HepG2 (cell line): ENCODE measurements around the gene LHFPL6. TPM values are rescaled to one million over a fixed set of nuclear protein-coding genes. Genes with fewer than 3 reads are reported as not detected.

Experiments
- ATAC-seq: fragments of 200-7000 bp; cut with Tn5 transposase; 3 replicates; pipeline ENCODE4 v1.9.1; 2020; ENCODE audit warnings: mild to moderate bottlenecking, moderate library complexity
- BruUV-seq: library from RNA; stranded (reverse); fragments of 400-500 nt; replicated peaks from 2 replicates; lab custom pipeline; 2021; lab: Mats Ljungman, UMichigan
- CTCF ChIA-PET: fragments of 300-600 bp; formaldehyde crosslinking; extraction: SDS; loops from one replicate; lab custom pipeline; 2021; ENCODE audit warnings: low total read pairs, inconsistent platforms, low intra/inter-chr PET ratio; lab: Yijun Ruan, JAX
- POLR2A ChIA-PET: fragments of 350-600 bp; sonication (Branson Sonifier 250); formaldehyde crosslinking; loops from one replicate; lab custom pipeline; 2020; ENCODE audit warnings: antibody characterized with exemption, inconsistent platforms; lab: Yijun Ruan, JAX
- DNase-seq: peaks from one replicate; pipeline ENCODE4 v3.0.0-alpha.2; 2015; ENCODE audit warnings: low spot score
- FAIRE-seq: peaks from 3 replicates; lab custom pipeline; 2011; peaks lifted over from hg19 to GRCh38; lab: Jason Lieb, UNC
- H2AFZ ChIP-seq: one replicate; pipeline ENCODE4 v1.6.1; 2011; ENCODE audit warnings: low read length, inconsistent platforms
- H3K27ac ChIP-seq: fragments of 300-600 bp; 3 replicates; pipeline ENCODE4 v1.8.0; 2011; ENCODE audit warnings: mixed run types, mild to moderate bottlenecking, mixed read lengths, low read length, inconsistent platforms; ENCODE audit not compliant: insufficient read depth; ENCODE audit errors: extremely low read length
- H3K27me3 ChIP-seq, 2 experiments: fragments of 200-600 bp in 1 of 2; 2 replicates in 1 of 2; 3 replicates in 1 of 2; pipeline versions ENCODE4 v1.6.0 to v1.8.0; 2011; ENCODE audit warnings: low read length in 2 of 2, mild to moderate bottlenecking in 2 of 2, moderate library complexity in 2 of 2, inconsistent platforms in 1 of 2; ENCODE audit not compliant: insufficient read depth in 2 of 2, control insufficient read depth in 1 of 2
- H3K36me3 ChIP-seq, 2 experiments: fragments of 200-600 bp in 1 of 2; replicated peaks in 1 of 2; 2 replicates in 1 of 2; 3 replicates in 1 of 2; pipeline versions ENCODE4 v1.5.1 to v1.8.0; 2011; ENCODE audit warnings: low read length in 2 of 2, inconsistent platforms in 1 of 2; ENCODE audit not compliant: insufficient read depth in 2 of 2, control insufficient read depth in 1 of 2
- H3K4me1 ChIP-seq: 2 replicates; pipeline ENCODE4 v1.5.1; 2012; ENCODE audit warnings: low read length, inconsistent platforms; ENCODE audit not compliant: insufficient read depth
- H3K4me2 ChIP-seq: 2 replicates; pipeline ENCODE4 v1.6.0; 2011; ENCODE audit warnings: low read depth, low read length, inconsistent platforms
- H3K4me3 ChIP-seq, 3 experiments: fragments of 200-600 bp in 1 of 3; sonication (generic), shearing (Covaris generic) in 1 of 3; replicated peaks in 1 of 3; 2 replicates each; pipeline ENCODE4 v1.5.1; 2011 to 2016; ENCODE audit warnings: low read length in 3 of 3, inconsistent platforms in 2 of 3, low read depth in 2 of 3, mild to moderate bottlenecking in 2 of 3, control low read depth in 1 of 3, mixed read lengths in 1 of 3; ENCODE audit not compliant: insufficient read depth in 1 of 3
- H3K79me2 ChIP-seq: one replicate; pipeline ENCODE4 v1.6.1; 2011; ENCODE audit warnings: low read length, inconsistent platforms; ENCODE audit not compliant: insufficient read depth
- H3K9ac ChIP-seq: 2 replicates; pipeline ENCODE4 v1.6.0; 2011; ENCODE audit warnings: mild to moderate bottlenecking, low read depth, low read length, inconsistent platforms; ENCODE audit not compliant: insufficient read depth
- H3K9me3 ChIP-seq: 2 replicates; pipeline ENCODE4 v1.5.1; 2012; ENCODE audit warnings: mild to moderate bottlenecking, low read length
- H4K20me1 ChIP-seq: 2 replicates; pipeline ENCODE4 v1.6.0; 2011; ENCODE audit warnings: inconsistent platforms, mild to moderate bottlenecking, low read length, moderate library complexity; ENCODE audit not compliant: insufficient read depth
- CBX1 ChIP-seq: IDR thresholded peaks from one replicate; pipeline ENCODE4 v1.6.1; 2016; ENCODE audit warnings: antibody characterized with exemption, low read depth
- CERS6 ChIP-seq: sonication (generic); formaldehyde crosslinking; IDR thresholded peaks from 2 replicates; pipeline ENCODE4 v1.5.0; 2020; ENCODE audit warnings: missing genetic modification reagents
- ELK4 ChIP-seq: sonication (generic); formaldehyde crosslinking; IDR thresholded peaks from 2 replicates; pipeline ENCODE4 v1.9.0; 2021; ENCODE audit warnings: missing genetic modification reagents, borderline replicate concordance
- FOXJ3 ChIP-seq: sonication (generic); formaldehyde crosslinking; IDR thresholded peaks from 2 replicates; pipeline ENCODE4 v1.4.0; 2020; ENCODE audit warnings: missing genetic modification reagents, mild to moderate bottlenecking, borderline replicate concordance
- GPN1 ChIP-seq: sonication (generic); formaldehyde crosslinking; IDR thresholded peaks from 2 replicates; pipeline ENCODE4 v1.5.1; 2020; ENCODE audit warnings: missing genetic modification reagents, borderline replicate concordance
- HNF1B ChIP-seq: sonication (generic); formaldehyde crosslinking; IDR thresholded peaks from 2 replicates; pipeline ENCODE4 v1.5.1; 2020; ENCODE audit warnings: mild to moderate bottlenecking, moderate library complexity, missing genetic modification reagents
- KDM4B ChIP-seq: sonication (generic); formaldehyde crosslinking; IDR thresholded peaks from 2 replicates; pipeline ENCODE4 v1.4.0; 2020; ENCODE audit warnings: missing genetic modification reagents
- MLXIP ChIP-seq: sonication (generic); formaldehyde crosslinking; IDR thresholded peaks from 2 replicates; pipeline ENCODE4 v1.9.0; 2021; ENCODE audit warnings: missing genetic modification reagents, borderline replicate concordance
- POLR2G ChIP-seq: fragments of 200-400 bp; formaldehyde crosslinking; IDR thresholded peaks from 2 replicates; pipeline ENCODE4 v1.6.1; 2018; ENCODE audit warnings: mild to moderate bottlenecking, low read depth, low read length, moderate library complexity
- SALL1 ChIP-seq: sonication (generic); formaldehyde crosslinking; IDR thresholded peaks from 2 replicates; pipeline ENCODE4 v1.8.0; 2022; ENCODE audit warnings: mild to moderate bottlenecking, missing genetic modification reagents
- SCMH1 ChIP-seq: sonication (generic); formaldehyde crosslinking; IDR thresholded peaks from 2 replicates; pipeline ENCODE4 v1.9.0; 2021; ENCODE audit warnings: missing genetic modification reagents, mild to moderate bottlenecking, borderline replicate concordance
- TAF1 ChIP-seq: sonication (generic); formaldehyde crosslinking; IDR thresholded peaks from 2 replicates; pipeline ENCODE4 v1.4.0; 2020; ENCODE audit warnings: missing genetic modification reagents
- THAP7 ChIP-seq: sonication (generic); formaldehyde crosslinking; IDR thresholded peaks from 2 replicates; pipeline ENCODE4 v1.8.1; 2023; ENCODE audit warnings: mild to moderate bottlenecking, missing genetic modification reagents
- ZBTB3 ChIP-seq: sonication (generic); formaldehyde crosslinking; IDR thresholded peaks from 2 replicates; pipeline ENCODE4 v1.4.0; 2020; ENCODE audit warnings: low read depth, mild to moderate bottlenecking, moderate library complexity, missing genetic modification reagents, borderline replicate concordance
- ZNF10 ChIP-seq: sonication (generic); formaldehyde crosslinking; IDR thresholded peaks from 2 replicates; pipeline ENCODE4 v1.4.0; 2020; ENCODE audit warnings: mild to moderate bottlenecking, low read depth, missing genetic modification reagents, borderline replicate concordance
- ZNF782 ChIP-seq: sonication (generic); formaldehyde crosslinking; IDR thresholded peaks from 2 replicates; pipeline ENCODE4 v1.4.0; 2020; ENCODE audit warnings: missing genetic modification reagents, mild to moderate bottlenecking, borderline replicate concordance
- WGBS: methylation state at CpG from one replicate; pipeline ENCODE4 v1.1.6; 2017; ENCODE audit warnings: low lambda C conversion rate; 5-methylcytosine and 5-hydroxymethylcytosine counted together
- in situ Hi-C: cut with HindIII; loops from 2 replicates; pipeline ENCODE4 v1.10.0; 2017; ENCODE audit warnings: low pct_unique_long_range_greater_than_20kb; ENCODE audit not compliant: extremely low pct_ligation_motif_present
- intact Hi-C: fragments of 100-400 bp; cut with micrococcal nuclease; formaldehyde crosslinking; loops from one replicate; pipeline ENCODE4 v1.10.0; 2022; ENCODE audit not compliant: unreplicated experiment
- polyA plus RNA-seq, 8 experiments: library from polyadenylated mRNA; depleted of rRNA in 3 of 8; stranded (reverse) in 7 of 8; unstranded in 1 of 8; fragments of >200 nt; fragmentation: Illumina TruSeq in 4 of 8; extraction: Trizol in 4 of 8; gene quantifications; 2 replicates each; pipeline versions ENCODE4 v1.2.1 to v1.2.3, GENCODE V29; 2011 to 2016; ENCODE audit warnings: low read depth in 4 of 8, missing spikeins in 1 of 8, mixed read lengths in 1 of 8; ENCODE audit not compliant: insufficient read depth in 1 of 8
- total RNA-seq, 5 experiments: library from RNA; depleted of rRNA; stranded (reverse); fragments of >200 nt; fragmentation: Illumina TruSeq; extraction: Trizol; gene quantifications; 2 replicates each; pipeline ENCODE4 v1.2.3, GENCODE V29; 2016; ENCODE audit warnings: low read depth in 1 of 5

Gene LHFPL6
- total and polyA plus RNA-seq, 2 of the 13 experiments (the other 11 are each of a cell fraction or from before 2014, with no cell fraction given): not detected

- POLR2A ChIA-PET: no interaction called here
- no peak overlapping the region for H3K9ac ChIP-seq
- CTCF ChIA-PET: no interaction called here
- H3K9me3 ChIP-seq: no peaks in the 10 kb centered on the region
- H4K20me1 ChIP-seq: no peaks in the 10 kb centered on the region
- WGBS: 2% methylated on average over 6 of the region's 6 CpGs
- in situ Hi-C loops: no loop called here
- BruUV-seq: no TSS peak
- H3K79me2 ChIP-seq: no peaks in the 10 kb centered on the region
- H3K4me3 ChIP-seq: no peak overlapping the region
- ATAC-seq (no peak), DNase-seq (no peak), FAIRE-seq (no peak)
- no peak for TF ChIP-seq SALL1 (CRISPR knock-in tag)
- TF ChIP-seq HNF1B (CRISPR knock-in tag): no peak
- TF ChIP-seq KDM4B (CRISPR knock-in tag): no peak
- TF ChIP-seq THAP7: no peak
- no peak for TF ChIP-seq SCMH1
- TF ChIP-seq MLXIP: no peak
- TF ChIP-seq ELK4: no peak
- no peak for TF ChIP-seq POLR2G
- no peak for TF ChIP-seq CBX1
- no peak for TF ChIP-seq FOXJ3 (CRISPR knock-in tag)
- TF ChIP-seq GPN1: no peak
- no peak for TF ChIP-seq CERS6 (CRISPR knock-in tag)
- TF ChIP-seq TAF1 (CRISPR knock-in tag): no peak
- TF ChIP-seq ZNF10 (CRISPR knock-in tag): no peak
- no peak for TF ChIP-seq ZNF782
- no peak for TF ChIP-seq ZBTB3 (CRISPR knock-in tag)
- no peak overlapping the region for H2AFZ ChIP-seq
- no peak overlapping the region for H3K27ac ChIP-seq
- intact Hi-C loops: no loop called here
- no peaks in the 10 kb centered on the region for H3K36me3 ChIP-seq
- no peak overlapping the region for H3K4me2 ChIP-seq
- H3K4me1 ChIP-seq: no peaks in the 10 kb centered on the region
- no peaks in the 10 kb centered on the region for H3K27me3 ChIP-seq
These were observed 112.9 kb downstream of the LHFPL6 start for GRCh38 chr13:39490136-39490535.
